ENCODE data around the gene FAM216B.
"Not testable (repeated sequence)": the region's sequence is repeated elsewhere in the genome, so short reads cannot be mapped to it uniquely, and the experiment has no call there.

FAM216B gene

DNA sequence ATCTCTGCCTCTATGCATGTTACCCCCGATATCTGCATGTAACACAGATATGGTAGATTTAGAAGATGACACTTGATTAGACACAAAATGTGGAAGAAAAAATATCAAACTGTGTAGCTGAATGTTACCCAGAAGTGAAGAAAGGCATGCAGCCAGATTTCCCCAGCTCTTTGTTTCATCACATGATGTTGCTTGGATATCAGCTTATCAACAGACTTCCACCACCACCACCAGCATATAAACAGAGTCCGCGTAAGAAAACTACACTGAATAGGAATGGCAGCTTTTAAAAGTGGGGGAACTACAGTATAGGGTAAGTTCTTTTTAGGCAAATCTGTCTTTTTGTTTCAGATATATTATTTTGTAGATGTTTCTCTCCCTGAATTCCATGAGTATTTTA is at the start of gene FAM216B:
Gene FAM216B, plus strand, starts transcription at position 233 of the 400 bp plus-strand sequence. CDS start 2,484 bp downstream, outside the sequence.
- DNase-seq = no peak

DNA sequence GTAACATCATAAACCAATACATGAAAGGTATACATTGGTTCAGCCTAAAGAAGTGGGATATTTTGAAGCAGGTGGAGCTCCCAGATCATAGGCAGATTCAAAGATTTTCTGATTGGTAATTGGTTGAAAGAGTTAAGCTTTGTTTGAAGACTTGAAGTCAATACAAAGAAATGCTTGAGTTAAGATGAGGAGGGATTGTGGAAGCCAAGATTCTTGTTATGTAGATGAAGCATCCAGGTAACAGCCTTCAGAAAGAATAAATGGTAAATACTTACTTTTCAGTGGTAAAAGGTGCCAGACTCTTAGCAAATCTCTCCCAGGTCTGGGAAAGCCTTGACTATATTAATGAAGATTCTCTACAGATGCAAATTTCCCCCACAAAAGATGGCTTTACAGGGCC is 49.3 kb upstream of the FAM216B start:
- no peak for DNase-seq

DNA sequence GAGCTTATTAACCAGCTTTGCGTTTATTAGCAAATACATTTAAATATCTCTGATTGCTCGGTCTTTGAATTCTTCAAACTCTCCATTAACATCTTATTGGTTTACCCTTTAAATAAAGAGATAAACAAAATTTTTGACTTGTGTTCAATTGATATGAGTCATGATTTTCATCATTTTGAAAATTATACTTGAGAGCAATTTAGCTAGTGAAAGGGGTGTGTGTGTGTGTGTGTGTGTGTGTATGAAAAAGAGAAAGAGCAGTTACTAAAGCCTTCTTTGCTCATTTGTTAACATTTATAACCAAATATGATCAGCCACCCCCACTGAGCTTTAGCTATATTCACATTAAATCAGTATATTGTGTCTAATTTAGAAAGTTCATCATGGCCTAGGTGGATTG is 48.3 kb upstream of the FAM216B start:
- no peak for DNase-seq

DNA sequence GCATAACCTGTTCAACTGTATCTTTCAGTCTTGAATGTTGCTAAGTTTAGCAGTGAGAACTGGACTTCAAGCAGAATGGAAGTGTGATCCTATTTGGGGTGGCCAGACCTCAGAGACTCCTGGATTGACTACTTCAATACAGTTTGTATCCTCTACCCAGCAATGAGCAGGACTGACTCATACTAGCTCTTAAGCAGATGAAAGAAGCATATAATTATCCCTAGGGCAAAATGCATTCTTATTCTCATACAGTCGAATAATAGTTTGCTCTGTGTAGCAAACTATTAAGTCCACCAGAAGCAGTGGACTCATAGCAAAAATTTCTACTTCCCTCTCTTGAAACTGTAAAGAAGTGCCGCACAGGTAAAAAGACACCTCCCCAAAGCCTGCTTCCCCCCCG is 46.4 kb upstream of the FAM216B start:
- no peak for DNase-seq

DNA sequence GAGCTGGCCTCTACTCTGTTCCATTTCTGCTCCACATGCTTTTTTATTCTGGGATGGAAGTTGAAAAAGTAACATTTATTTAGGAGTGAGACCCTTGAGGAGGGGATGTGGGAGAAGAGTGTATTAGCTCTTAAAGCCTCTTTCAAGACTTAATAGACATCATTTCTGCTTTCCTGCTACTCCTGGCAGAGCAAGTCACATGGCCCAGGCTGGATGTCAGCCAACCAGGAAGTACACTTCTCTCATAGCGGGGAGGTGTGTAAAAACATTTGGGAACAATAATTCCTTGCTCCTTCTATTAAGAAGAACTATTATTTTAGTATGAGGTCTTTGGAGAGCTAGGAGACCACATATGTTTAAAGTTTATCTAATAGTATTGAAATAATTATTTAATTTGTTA is 40.6 kb upstream of the FAM216B start:
- peak in 1 of 2 donors; percentile 6 for DNase-seq

DNA sequence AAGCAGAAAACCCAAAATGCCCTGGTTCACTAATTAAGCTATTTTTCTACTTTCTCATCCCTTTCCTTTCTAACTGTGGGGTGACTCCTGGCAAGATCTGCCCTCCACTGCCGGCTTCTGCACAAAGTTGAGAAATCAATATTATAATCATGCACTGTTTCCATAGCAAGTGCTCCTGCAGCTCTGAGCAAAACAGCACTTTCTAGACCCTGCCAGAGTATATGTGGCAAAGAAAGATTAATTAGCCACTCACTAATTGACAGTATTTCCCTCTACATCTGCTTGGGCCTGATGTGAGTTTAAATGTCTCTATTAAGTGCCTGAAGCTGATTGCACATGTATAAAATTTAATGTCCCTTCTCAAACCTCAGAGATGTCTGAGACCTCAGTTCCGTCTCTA is 39.5 kb upstream of the FAM216B start:
- DNase-seq = no peak

DNA sequence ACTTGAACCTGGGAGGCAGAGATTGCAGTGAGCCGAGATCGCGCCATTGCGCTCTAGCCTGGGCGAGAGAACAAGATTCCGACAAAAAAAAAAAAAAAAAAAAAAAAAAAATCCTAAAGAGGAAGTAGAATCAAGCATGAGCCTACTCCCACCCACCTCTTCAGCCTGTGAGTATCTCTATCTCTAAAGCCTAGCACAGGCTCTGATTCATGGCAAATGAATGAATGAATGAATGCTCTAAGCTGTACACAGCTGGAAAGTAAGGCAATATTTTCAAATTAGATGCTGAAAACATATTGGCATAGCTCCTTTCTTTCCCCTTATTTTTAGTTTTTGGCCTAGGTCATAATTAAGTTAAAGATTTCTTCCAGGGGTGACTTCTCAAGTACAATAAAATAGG is 35.7 kb upstream of the FAM216B start:
- DNase-seq = no peak

DNA sequence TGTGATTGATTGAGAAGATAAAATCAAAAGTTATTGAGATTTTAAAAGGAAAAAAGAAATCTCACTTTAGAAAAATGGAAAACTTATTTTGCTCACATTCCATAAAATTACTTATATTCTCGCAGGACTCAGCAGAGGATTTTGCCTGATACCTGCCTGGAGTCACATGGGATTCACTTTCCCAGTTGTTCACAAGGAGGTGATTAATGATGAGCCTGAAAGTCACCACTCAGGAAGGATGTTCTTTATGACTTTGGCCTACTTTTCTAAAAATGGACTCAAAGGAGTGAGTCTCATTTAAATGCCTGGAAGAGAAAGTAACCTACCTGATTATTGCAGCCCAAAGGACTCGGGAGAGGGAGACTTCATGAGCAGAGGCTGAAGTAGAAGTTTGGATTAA is 34.5 kb upstream of the FAM216B start:
- no peak for DNase-seq

DNA sequence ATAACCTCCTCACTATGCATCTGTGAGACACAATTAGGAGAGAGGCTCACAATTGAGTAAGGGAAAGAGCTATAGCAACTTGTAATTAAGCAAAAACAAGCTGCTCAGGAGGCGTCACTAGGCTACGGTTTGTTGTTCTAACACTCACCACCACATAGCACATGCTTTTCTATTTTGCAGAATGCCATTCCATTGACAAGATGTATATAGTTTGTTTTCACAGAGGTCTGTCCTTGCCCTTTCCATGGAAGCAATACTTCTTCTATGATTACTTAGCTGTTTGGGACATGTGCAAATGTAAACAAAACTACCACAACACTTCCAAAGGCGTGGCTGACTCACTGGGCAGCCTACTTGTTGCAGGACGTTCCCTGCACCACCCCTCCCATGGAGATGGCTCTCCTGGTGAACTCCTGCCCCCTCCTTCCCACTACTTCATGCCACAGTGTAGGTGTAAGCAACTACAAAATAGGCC is 33.9 kb upstream of the FAM216B start:
- no peak for DNase-seq

DNA sequence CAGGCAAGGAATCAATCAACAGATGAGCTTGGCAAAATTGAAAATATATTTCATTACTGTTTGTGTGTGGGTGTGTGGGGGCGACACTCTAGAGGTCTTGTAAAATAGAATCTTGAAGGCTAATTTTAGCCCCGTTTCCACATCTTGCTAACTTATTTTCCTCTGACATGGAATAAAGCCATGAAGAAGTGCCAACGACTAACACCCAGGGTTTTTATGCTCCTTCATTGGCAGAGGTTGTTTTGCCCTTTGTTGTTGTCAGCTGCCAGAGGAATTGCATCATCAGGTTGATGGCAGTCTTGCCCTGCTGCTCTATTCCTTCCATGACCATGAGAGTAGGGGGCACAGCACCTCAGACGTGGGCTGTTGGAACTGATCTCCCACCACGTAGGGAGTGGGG is 30.6 kb upstream of the FAM216B start:
- no peak for DNase-seq

DNA sequence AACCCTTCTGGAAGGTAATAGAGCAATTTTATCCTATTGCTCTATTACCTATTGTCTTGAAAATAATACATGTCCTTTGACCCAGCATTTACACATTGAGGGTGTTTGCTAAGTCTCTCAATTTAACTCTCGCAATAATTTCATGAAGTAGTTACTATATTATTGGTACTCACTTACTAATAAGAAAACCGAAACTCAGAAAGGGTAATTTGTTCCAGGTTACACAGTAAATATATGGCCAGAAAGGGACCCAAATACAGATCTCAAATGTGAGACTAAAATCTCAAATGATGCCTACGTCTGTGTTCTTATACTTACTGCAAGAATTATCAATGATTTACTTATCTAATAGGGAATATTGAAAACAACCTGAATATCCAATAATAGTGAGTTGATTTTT is 29.7 kb upstream of the FAM216B start:
- no peak for DNase-seq

DNA sequence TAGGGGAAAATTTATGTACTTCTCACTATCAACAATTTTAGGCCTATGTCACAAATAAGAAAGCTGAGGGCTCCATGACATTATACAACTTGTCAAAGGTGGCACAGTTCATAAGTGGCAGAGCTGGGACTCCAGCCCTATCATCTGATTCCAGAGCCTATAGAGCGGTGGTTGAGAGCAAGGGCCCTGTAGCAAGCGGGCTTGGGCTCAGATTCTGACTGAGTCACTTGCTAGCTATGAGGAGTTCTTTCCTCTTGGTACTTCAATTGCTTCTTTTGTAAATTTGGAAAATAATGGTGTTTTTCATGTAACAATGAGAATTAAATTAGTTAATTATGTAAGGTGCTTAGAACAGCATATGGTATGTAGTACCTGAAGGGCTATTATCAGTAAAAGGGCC is 28.7 kb upstream of the FAM216B start:
- DNase-seq = no peak

DNA sequence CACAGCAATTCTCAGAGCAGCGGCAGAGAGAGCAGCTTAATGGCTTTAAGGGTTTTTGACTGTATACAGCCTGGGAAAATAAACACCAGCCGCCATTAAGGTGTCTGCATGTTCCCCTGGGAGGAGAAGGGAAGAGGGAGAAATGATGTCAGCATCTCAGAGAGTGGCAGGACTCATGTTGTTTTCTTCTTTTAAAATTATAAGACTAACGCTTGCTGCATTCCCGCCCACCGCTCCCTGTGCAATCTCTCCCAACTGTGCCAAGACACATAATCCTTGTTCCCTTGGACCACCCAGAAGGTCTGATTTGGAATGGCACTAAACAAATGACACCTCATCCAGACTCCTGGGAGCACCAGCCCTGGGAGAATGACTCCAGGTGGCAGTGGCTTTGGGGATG is 27.7 kb upstream of the FAM216B start:
- DNase-seq = no peak

DNA sequence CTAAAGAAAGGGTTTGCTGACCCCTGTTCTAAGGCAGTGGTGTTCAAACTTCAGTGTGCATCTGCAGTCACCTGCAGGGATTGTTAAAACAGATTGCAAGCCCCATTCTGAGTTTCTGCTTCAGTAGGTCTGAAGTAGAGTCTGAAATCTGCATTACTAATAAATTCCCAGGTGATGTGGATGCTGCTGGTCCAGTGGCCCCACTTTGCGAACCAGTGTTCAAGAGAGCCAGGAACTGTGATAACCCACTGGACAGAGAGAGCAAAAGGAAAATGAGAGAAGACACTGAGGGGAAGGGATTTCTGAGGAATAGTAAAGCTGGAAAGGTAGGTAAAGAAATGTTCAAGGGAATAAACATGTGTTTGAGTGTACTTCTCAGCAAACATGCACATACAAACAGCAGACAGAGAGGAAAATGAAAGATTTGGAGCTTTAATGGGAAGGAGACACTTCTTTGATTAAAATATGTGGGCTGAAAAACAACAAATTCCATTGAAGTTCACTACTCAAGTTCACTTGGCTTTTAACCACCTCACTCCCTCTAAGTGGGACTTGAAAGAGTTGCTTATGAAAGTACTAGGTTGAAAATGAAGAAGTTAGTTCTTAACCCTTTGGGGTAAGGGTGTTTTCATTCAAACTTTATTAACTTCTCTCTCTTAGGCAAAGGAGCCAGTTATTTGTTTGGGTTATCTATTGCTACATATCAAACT is 26.4 kb upstream of the FAM216B start:
- DNase-seq = no peak

DNA sequence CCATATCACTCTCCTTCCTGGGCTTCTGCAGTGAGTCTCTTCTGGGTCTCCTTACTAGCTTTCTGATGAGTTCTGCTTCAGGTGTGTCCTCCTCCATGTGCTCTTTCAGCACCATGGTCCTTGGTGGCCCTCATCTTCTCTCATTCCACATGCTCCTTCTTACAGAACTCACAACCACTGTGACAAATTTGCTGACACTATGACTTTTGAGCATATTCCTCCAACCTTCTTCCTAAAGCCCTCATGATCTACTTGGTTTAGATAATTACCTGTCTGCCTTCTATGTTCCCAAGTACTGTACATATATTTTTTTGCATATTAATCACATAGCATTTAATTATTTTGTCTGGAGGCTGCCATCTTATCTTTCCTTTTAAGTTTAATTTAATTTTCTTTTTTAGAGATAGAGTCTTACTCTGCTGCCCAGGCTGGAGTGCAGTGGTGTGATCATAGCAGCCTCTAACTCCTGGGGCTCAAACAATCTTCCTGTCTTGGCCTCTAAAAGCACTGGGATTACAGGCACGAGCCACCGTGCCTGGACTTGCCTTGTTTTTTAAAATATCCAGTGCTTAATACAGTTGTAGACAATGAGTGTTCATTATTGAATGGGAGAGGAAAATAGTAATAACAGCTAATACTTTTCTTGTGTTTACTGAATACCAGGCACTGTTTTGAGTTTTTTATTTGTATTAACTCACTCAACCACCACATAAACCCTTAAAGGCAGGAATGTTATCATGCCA is 23.5 kb upstream of the FAM216B start:
- no peak for DNase-seq

DNA sequence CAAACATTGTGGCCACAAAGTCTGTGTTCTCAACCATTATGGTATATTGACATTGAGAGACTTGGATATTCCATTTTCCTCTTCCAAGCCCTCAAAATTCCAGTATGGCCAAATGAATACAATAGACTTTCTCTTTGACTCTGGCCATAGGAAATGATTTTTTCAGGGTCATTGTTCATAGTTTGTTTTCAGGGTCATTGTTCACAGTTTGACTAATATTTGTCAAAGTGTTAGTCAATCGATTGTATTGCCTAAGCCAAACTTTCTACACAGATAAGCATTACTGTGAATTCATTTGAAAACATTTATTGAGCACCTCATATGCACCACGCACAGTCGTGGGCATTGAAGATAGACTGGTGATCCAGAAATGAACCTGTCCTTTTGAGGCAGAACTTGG is 22.9 kb upstream of the FAM216B start:
- no peak for DNase-seq

DNA sequence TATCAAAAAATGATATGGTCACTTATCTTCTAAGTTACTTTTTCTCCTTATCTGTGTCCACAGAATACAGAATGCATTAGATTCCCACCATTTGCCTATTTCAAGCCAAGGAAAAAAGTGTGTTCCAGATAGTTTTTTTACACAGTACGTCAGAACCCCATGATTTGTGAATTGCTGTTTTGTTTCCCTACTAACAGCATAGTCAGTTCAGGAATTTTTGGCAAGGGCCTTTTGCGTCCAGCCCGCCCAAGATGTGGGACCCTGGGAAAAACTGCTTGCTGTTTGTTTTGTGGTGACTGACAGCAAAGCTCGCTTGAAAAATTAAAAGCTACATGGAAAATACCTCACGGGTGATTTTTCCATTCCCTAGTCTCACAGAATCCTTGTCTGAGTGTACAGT is 20.4 kb upstream of the FAM216B start:
- DNase-seq = no peak

DNA sequence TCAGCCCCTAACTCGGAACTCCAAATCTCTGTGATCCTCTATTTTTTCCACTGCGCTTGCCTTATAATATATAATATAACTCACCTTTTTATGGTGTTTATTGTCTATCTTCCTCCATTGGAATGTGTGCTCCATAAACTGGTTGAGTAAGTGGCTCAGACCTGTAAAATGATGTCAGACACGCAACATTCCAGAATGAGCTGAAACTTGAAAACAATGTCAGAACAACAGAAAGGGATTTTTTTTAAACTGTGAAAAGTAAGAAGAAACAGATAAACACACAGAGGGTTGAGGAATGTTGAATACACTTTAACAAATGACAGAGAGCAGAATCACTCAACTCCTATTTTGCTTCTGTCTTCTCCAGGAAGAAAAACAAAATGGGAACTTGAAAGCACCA is 19.1 kb upstream of the FAM216B start:
- no peak for DNase-seq

DNA sequence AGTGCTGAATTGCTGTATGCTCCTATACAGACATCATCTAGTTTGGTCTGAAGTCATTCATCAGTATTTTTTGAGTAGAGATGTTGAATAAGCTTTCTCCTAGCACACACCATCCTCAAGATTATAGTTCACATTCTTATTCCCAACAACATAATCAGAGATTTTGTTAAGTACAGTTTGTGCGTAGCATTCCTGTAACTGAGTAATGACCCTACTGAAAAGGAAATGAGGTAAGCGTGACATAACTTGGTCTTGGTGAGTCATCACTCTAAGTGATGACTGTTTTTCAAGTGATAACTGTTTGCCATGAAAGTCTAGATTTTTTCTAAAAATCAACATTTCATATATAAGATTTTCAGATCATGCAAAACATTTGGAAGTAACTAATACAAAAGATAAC is 18.5 kb upstream of the FAM216B start:
- DNase-seq = no peak

DNA sequence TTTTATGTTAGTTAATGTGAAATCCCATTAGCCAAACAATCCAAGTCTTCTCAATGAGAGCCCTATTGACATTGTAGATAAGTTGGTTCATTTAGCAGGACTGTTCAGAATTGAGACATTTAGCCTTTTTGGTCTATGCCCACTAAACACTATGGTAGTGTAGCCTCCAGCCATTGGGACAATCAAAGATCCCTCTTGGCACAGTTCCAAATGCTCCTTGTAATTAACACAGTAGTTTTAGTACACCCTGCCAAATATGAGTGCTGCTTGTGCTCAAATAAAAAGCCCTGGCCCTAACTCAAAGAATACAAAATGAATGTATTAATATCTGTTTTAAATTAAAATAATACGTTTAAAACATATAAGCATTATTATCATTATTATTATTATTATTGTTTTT is 15.4 kb upstream of the FAM216B start:
- DNase-seq = no peak

DNA sequence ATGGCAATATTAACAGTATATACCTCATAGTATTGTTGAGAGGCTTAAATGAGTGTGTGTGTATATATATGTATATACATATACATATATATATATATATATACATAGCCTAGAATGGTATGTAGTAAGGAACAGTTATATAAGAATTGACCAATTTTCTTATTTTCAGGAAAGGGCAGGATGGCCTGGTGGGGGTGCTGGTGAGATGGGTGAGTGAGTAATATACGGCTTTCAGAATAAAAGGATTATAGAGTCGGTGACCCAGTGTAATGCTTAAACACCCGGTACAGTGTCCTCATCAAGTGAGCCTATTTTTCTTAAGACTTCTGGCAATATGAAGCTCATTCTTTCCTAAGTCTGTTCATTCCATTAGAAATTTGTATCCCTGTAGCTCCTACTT is 11.7 kb upstream of the FAM216B start:
- no peak for DNase-seq

DNA sequence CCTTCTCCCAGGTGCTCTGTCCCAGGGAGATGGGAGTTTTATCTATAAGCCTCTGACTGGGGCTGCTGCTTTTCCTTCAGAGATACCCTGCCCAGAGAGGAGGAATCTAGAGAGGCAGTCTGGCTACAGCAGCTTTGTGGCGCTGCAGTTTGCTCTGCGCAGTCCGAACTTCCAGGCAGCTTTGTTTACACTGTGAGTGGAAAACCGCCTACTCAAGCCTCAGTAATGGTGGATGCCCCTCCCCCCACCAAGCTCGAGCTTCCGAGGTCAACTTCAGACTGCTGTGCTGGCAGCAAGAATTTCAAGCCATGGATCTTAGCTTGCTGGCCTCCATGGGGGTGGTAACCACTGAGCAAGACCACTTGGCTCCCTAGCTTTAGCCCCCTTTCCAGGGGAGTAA is 4.8 kb upstream of the FAM216B start:
- DNase-seq = not testable (repeated sequence)

DNA sequence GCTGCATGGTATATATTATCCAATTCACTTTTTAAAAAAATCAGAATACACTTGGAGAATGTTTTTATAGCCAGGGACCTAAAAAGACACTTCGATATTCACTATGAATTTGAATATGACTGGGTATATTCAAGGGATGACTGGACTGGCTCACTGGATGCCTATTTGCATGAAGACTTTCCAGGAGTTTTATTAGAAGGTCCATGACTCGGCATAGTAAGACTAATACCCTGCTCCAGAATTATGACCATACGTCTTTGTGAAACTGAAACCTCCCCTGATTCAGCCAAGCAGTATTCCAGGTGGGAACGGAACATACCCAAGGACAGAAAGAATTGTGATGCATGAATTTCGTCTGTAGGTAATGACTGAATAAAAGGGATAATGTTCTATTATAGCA is 3.9 kb upstream of the FAM216B start:
- DNase-seq = no peak

DNA sequence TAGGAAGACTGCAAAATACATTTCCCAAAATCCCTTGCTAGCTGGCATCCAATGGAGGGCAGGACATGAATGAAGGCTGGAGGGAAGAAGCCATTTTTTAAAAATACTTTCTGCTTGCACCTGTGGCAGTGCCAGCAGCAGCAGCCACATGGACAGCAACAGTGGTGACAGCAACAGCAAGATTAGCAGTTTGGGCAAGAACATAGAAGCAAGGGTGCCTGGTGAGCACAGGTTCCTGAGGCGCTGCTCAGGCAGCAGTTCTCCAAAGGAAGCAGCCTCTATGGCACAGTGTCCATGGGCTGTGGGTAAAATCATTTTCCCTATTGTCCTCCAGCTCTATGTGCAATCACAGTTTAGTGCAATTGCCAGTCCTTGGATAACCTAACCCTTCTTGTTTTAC is 1.3 kb upstream of the FAM216B start:
- DNase-seq = no peak

DNA sequence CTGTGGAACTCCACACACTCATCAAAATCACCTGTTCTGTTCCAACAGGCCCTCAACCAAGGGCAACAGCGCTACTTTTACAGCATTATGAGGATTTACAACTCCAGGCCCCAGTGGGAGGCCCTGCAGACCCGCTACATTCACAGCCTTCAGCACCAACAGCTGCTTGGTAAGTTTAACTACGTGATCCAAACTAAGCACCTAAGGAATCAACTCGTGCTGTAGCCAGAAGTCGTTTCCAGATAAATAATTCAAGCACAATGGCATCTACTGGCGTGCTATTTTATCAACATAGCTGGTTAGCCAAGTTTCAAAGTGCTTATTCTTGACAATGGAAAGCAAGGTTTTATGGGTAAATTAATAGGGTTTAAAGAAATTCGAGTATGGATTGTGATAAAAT is 5.3 kb downstream of the FAM216B start:
- no peak for DNase-seq

Data from CD4-positive, alpha-beta T cell treated with Interleukin-1 beta for 1 hour (primary cell).